GM23338 (cell line): ENCODE results near the gene PROCR.

Experiments used
- CREB1 ChIP-seq: fragments of 250-450 bp; sonication (Bioruptor Pico); IDR thresholded peaks from 2 replicates; pipeline ENCODE4 v1.5.0; 2020; ENCODE audit warnings: low read depth, mild to moderate bottlenecking, moderate library complexity
- CTCF ChIP-seq, 2 experiments: fragments of 200-600 bp in 1 of 2; sonication (generic) in 1 of 2; conservative IDR thresholded peaks; 2 replicates each; pipeline versions ENCODE4 v1.5.1 to v1.6.1; 2016 to 2017; ENCODE audit warnings: antibody characterized with exemption in 2 of 2, low read depth in 2 of 2, mild to moderate bottlenecking in 2 of 2, moderate library complexity in 1 of 2
- EZH2 ChIP-seq: fragments of 200-600 bp; sonication (generic); IDR thresholded peaks from one replicate; pipeline ENCODE4 v1.8.0; 2017; ENCODE audit warnings: antibody characterized with exemption, mild to moderate bottlenecking, low read depth; ENCODE audit not compliant: unreplicated experiment
- EZH2phosphoT487 ChIP-seq: fragments of 200-600 bp; sonication (generic); IDR thresholded peaks from one replicate; pipeline ENCODE4 v1.8.1; 2018; ENCODE audit warnings: antibody characterized with exemption; ENCODE audit not compliant: unreplicated experiment
- JUNB ChIP-seq: IDR thresholded peaks from one replicate; pipeline ENCODE4 v1.6.1; 2016; ENCODE audit warnings: antibody characterized with exemption; ENCODE audit not compliant: unreplicated experiment
- POLR2AphosphoS5 ChIP-seq: IDR thresholded peaks from 2 replicates; pipeline ENCODE4 v1.6.1; 2016; ENCODE audit warnings: antibody characterized with exemption, low read depth
- REST ChIP-seq: IDR thresholded peaks from one replicate; pipeline ENCODE4 v1.6.1; 2018; ENCODE audit warnings: antibody characterized with exemption; ENCODE audit not compliant: unreplicated experiment
- STAT1 ChIP-seq: IDR thresholded peaks from one replicate; pipeline ENCODE4 v1.6.1; 2016; ENCODE audit warnings: antibody characterized with exemption; ENCODE audit not compliant: unreplicated experiment
- TF ChIP-seq, protein P1 (sequence below): IDR thresholded peaks from 2 replicates; pipeline ENCODE4 v1.6.1; 2016; ENCODE audit warnings: antibody characterized with exemption

GRCh38 chr20:35155936-35156335 is 15.9 kb upstream of the PROCR start:
- TF ChIP-seq CTCF (conservative IDR thresholded peaks at IDR 0.05; ENCODE audit: low read depth in 2 of 2), result no peak
- TF ChIP-seq POLR2AphosphoS5, result no peak
- no peak for TF ChIP-seq REST
- TF ChIP-seq, protein P1, sequence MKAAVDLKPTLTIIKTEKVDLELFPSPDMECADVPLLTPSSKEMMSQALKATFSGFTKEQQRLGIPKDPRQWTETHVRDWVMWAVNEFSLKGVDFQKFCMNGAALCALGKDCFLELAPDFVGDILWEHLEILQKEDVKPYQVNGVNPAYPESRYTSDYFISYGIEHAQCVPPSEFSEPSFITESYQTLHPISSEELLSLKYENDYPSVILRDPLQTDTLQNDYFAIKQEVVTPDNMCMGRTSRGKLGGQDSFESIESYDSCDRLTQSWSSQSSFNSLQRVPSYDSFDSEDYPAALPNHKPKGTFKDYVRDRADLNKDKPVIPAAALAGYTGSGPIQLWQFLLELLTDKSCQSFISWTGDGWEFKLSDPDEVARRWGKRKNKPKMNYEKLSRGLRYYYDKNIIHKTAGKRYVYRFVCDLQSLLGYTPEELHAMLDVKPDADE, result no peak
- no peak for TF ChIP-seq EZH2
- no peak for TF ChIP-seq EZH2phosphoT487
- no peak for TF ChIP-seq JUNB
- TF ChIP-seq CREB1 (CRISPR knock-in tag), result no peak
- no peak for TF ChIP-seq STAT1
